Naive thymus-derived CD4-positive, alpha-beta T cell (primary cell): ENCODE data around the gene HLCS. TPM values are rescaled to one million over a fixed set of nuclear protein-coding genes. Genes with fewer than 3 reads are reported as not detected.

Experiments used
- ATAC-seq: fragments of 150-1000 bp; cut with Tn5 transposase; 2 replicates; pipeline ENCODE4 v1.10.0; 2021; ENCODE audit warnings: mild to moderate bottlenecking, moderate library complexity
- CTCF ChIA-PET: fragments of 350-600 bp; sonication (Branson Sonifier 250); formaldehyde crosslinking; loops from one replicate; lab custom pipeline; 2021; ENCODE audit warnings: antibody characterized with exemption; lab: Charles Lee
- POLR2A ChIA-PET: fragments of 350-600 bp; sonication (Branson Sonifier 250); formaldehyde crosslinking; loops from one replicate; lab custom pipeline; 2021; ENCODE audit warnings: antibody characterized with exemption, inconsistent platforms; lab: Charles Lee
- DNase-seq, 9 donors: peaks; one replicate each; pipeline versions ENCODE4 v3.0.0 to v3.0.0-alpha.2; 2020 to 2022; ENCODE audit warnings: mixed read lengths in 1 of 9
- H3K27ac ChIP-seq: one replicate; pipeline ENCODE4 v1.7.0; 2013; ENCODE audit warnings: mild to moderate bottlenecking, low read depth, low read length, moderate library complexity
- H3K27me3 ChIP-seq, 2 donors: one replicate each; pipeline ENCODE4 v1.7.0; 2013; ENCODE audit warnings: low read length in 2 of 2, mild to moderate bottlenecking in 2 of 2, moderate library complexity in 2 of 2; ENCODE audit not compliant: control insufficient read depth in 2 of 2, insufficient read depth in 2 of 2
- H3K36me3 ChIP-seq, 3 experiments: 1 replicate in 2 of 3; 2 replicates in 1 of 3; pipeline ENCODE4 v1.7.0; 2013; ENCODE audit warnings: low read length in 3 of 3, mild to moderate bottlenecking in 3 of 3, moderate library complexity in 1 of 3; ENCODE audit not compliant: insufficient read depth in 3 of 3, control insufficient read depth in 2 of 3
- H3K4me1 ChIP-seq, 2 donors: one replicate each; pipeline ENCODE4 v1.7.0; 2013; ENCODE audit warnings: low read length in 2 of 2, mild to moderate bottlenecking in 2 of 2, moderate library complexity in 1 of 2; ENCODE audit not compliant: control insufficient read depth in 2 of 2, insufficient read depth in 2 of 2
- H3K4me3 ChIP-seq: 2 replicates; pipeline ENCODE4 v1.7.0; 2013; ENCODE audit warnings: mild to moderate bottlenecking, low read length
- H3K9me3 ChIP-seq, 3 experiments: 1 replicate in 2 of 3; 2 replicates in 1 of 3; pipeline ENCODE4 v1.7.0; 2013; ENCODE audit warnings: low read length in 3 of 3; ENCODE audit not compliant: control insufficient read depth in 2 of 3
- H3K27ac Mint-ChIP-seq, 9 donors: one replicate each; pipeline ENCODE4 v1.8.0; 2020 to 2022; ENCODE audit warnings: mixed read lengths in 9 of 9, mild to moderate bottlenecking in 8 of 9, moderate library complexity in 5 of 9, inconsistent platforms in 2 of 9
- H3K27me3 Mint-ChIP-seq, 5 donors: one replicate each; pipeline ENCODE4 v1.8.0; 2021 to 2022; ENCODE audit warnings: mixed read lengths in 5 of 5, mild to moderate bottlenecking in 1 of 5
- H3K36me3 Mint-ChIP-seq, 5 donors: one replicate each; pipeline ENCODE4 v1.8.0; 2020 to 2022; ENCODE audit warnings: mixed read lengths in 5 of 5, mild to moderate bottlenecking in 3 of 5, inconsistent platforms in 1 of 5
- H3K4me1 Mint-ChIP-seq, 7 donors: one replicate each; pipeline ENCODE4 v1.8.0; 2020 to 2022; ENCODE audit warnings: mixed read lengths in 7 of 7, mild to moderate bottlenecking in 3 of 7, inconsistent platforms in 1 of 7
- H3K4me3 Mint-ChIP-seq, 10 donors: one replicate each; pipeline ENCODE4 v1.8.0; 2020 to 2022; ENCODE audit warnings: mild to moderate bottlenecking in 10 of 10, mixed read lengths in 10 of 10, moderate library complexity in 6 of 10, inconsistent platforms in 2 of 10
- H3K9me3 Mint-ChIP-seq, 11 donors: one replicate each; pipeline ENCODE4 v1.8.0; 2020 to 2022; ENCODE audit warnings: mixed read lengths in 11 of 11, mild to moderate bottlenecking in 4 of 11, inconsistent platforms in 1 of 11, moderate library complexity in 1 of 11
- intact Hi-C, 2 donors: fragments of 100-400 bp; cut with micrococcal nuclease; formaldehyde crosslinking; loops; one replicate each; pipeline ENCODE4 v1.15.1; 2023
- polyA plus RNA-seq, 2 donors: library from polyadenylated mRNA; unstranded; fragments of 300-500 nt; fragmentation: Illumina TruSeq; gene quantifications; one replicate each; pipeline ENCODE4 v1.2.3, GENCODE V29; 2021
- total RNA-seq, 6 experiments: library from RNA in 5 of 6; stranded (reverse) in 5 of 6; gene quantifications; 1 replicate in 5 of 6; 2 replicates in 1 of 6; pipeline ENCODE4 v1.2.3 and lab custom pipeline; 2021 to 2026

HLCS gene
- total and polyA plus RNA-seq, 7 experiments from 2014 or later: 7.0 to 19.3 (median 9.0) TPM

- H3K27me3 Mint-ChIP-seq: peaks cover 5 to 34% (median 14%) of the 10 kb centered on the region in 5 donors
- no peak overlapping the region for H3K4me3 Mint-ChIP-seq
These were observed 241.8 kb downstream of the HLCS start for GRCh38 chr21:36724660-36725059.

GRCh38 chr21:36723371-36723881 is 243.0 kb downstream of the HLCS start:
- H3K4me1 Mint-ChIP-seq: no peaks in the 10 kb centered on the region
- no peak overlapping the region for H3K27ac Mint-ChIP-seq
- no peak for DNase-seq
- H3K36me3 Mint-ChIP-seq: peaks cover 0 to 3% (median 0%) of the 10 kb centered on the region in 5 donors
- peaks cover 9 to 39% (median 22%) of the 10 kb centered on the region in 5 donors for H3K27me3 Mint-ChIP-seq
- H3K9me3 Mint-ChIP-seq: no peaks in the 10 kb centered on the region
- Histone ChIP-seq H3K4me3 (no peak overlapping the region), H3K4me1 (no peaks in the 10 kb centered on the region), H3K9me3 (no peaks in the 10 kb centered on the region), H3K27me3 (peaks cover 0 to 4% of the 10 kb centered on the region in 2 donors), H3K36me3 (no peaks in the 10 kb centered on the region), H3K27ac (no peak overlapping the region)
- ChIA-PET POLR2A (no interaction called here), CTCF (no interaction called here)
- no peak for ATAC-seq
- H3K4me3 Mint-ChIP-seq: no peak overlapping the region
- intact Hi-C loops: no loop called here

More at GRCh38 chr21:36724660-36725059, 241.8 kb downstream of the HLCS start:
- intact Hi-C loops: no loop called here
- H3K9me3 ChIP-seq: no peaks in the 10 kb centered on the region
- Mint-ChIP-seq H3K9me3 (no peaks in the 10 kb centered on the region), H3K4me1 (no peaks in the 10 kb centered on the region), H3K27ac (no peak overlapping the region), H3K36me3 (no peaks in the 10 kb centered on the region)
- DNase-seq: no peak
- H3K27me3 ChIP-seq: peaks cover 0 to 4% of the 10 kb centered on the region in 2 donors
- no peaks in the 10 kb centered on the region for H3K36me3 ChIP-seq
- ATAC-seq: no peak
- H3K27ac ChIP-seq: no peak overlapping the region
- CTCF ChIA-PET: no interaction called here
- no peak overlapping the region for H3K4me3 ChIP-seq
- POLR2A ChIA-PET: no interaction called here
- H3K4me1 ChIP-seq: no peaks in the 10 kb centered on the region

GRCh38 chr21:36722370-36723368 is 243.8 kb downstream of the HLCS start:
- ChIA-PET CTCF (no interaction called here), POLR2A (no interaction called here)
- Mint-ChIP-seq H3K27me3 (peaks cover 14 to 46% (median 26%) of the 10 kb centered on the region in 5 donors), H3K4me3 (no peak overlapping the region), H3K27ac (no peak overlapping the region), H3K9me3 (no peaks in the 10 kb centered on the region), H3K4me1 (no peaks in the 10 kb centered on the region), H3K36me3 (peaks cover 0 to 3% (median 0%) of the 10 kb centered on the region in 5 donors)
- H3K36me3 ChIP-seq: no peaks in the 10 kb centered on the region
- peaks cover 0 to 4% of the 10 kb centered on the region in 2 donors for H3K27me3 ChIP-seq
- DNase-seq: no peak
- no peak overlapping the region for H3K27ac ChIP-seq
- intact Hi-C loops: no loop called here
- no peak overlapping the region for H3K4me3 ChIP-seq
- no peak for ATAC-seq
- H3K4me1 ChIP-seq: no peaks in the 10 kb centered on the region
- no peaks in the 10 kb centered on the region for H3K9me3 ChIP-seq

GRCh38 chr21:36721817-36722216 is 244.7 kb downstream of the HLCS start:
- Histone ChIP-seq H3K27ac (no peak overlapping the region), H3K4me3 (no peak overlapping the region), H3K4me1 (no peaks in the 10 kb centered on the region), H3K36me3 (no peaks in the 10 kb centered on the region), H3K9me3 (no peaks in the 10 kb centered on the region), H3K27me3 (peaks cover 0 to 4% of the 10 kb centered on the region in 2 donors)
- Mint-ChIP-seq H3K27me3 (peaks cover 18 to 50% (median 29%) of the 10 kb centered on the region in 5 donors), H3K36me3 (peaks cover 0 to 3% (median 0%) of the 10 kb centered on the region in 5 donors), H3K27ac (no peak overlapping the region), H3K4me3 (no peak overlapping the region), H3K9me3 (no peaks in the 10 kb centered on the region), H3K4me1 (no peaks in the 10 kb centered on the region)
- POLR2A ChIA-PET: no interaction called here
- no peak for ATAC-seq
- CTCF ChIA-PET: no interaction called here
- DNase-seq: no peak
- intact Hi-C loops: no loop called here

GRCh38 chr21:36719614-36720013 is 246.9 kb downstream of the HLCS start:
- Mint-ChIP-seq H3K27me3 (peaks cover 39 to 65% (median 51%) of the 10 kb centered on the region in 5 donors), H3K9me3 (no peaks in the 10 kb centered on the region), H3K4me3 (no peak overlapping the region), H3K36me3 (peaks cover 0 to 3% (median 0%) of the 10 kb centered on the region in 5 donors), H3K27ac (no peak overlapping the region), H3K4me1 (no peaks in the 10 kb centered on the region)
- Histone ChIP-seq H3K27me3 (peaks cover 0 to 7% of the 10 kb centered on the region in 2 donors), H3K27ac (no peak overlapping the region), H3K9me3 (no peaks in the 10 kb centered on the region), H3K36me3 (no peaks in the 10 kb centered on the region), H3K4me3 (no peak overlapping the region), H3K4me1 (no peaks in the 10 kb centered on the region)
- ATAC-seq: no peak
- ChIA-PET POLR2A (no interaction called here), CTCF (no interaction called here)
- DNase-seq: no peak
- intact Hi-C loops: no loop called here

- intact Hi-C loops: no loop called here
- ATAC-seq: no peak
- Mint-ChIP-seq H3K4me3 (no peak overlapping the region), H3K4me1 (no peaks in the 10 kb centered on the region), H3K27ac (no peak overlapping the region), H3K36me3 (peaks cover 0 to 3% (median 0%) of the 10 kb centered on the region in 5 donors), H3K9me3 (peaks cover 0 to 2% (median 0%) of the 10 kb centered on the region in 11 donors), H3K27me3 (peaks cover 45 to 71% (median 56%) of the 10 kb centered on the region in 5 donors)
- POLR2A ChIA-PET: no interaction called here
- Histone ChIP-seq H3K36me3 (no peaks in the 10 kb centered on the region), H3K27me3 (peaks cover 0 to 7% of the 10 kb centered on the region in 2 donors), H3K4me3 (no peak overlapping the region), H3K9me3 (no peaks in the 10 kb centered on the region), H3K27ac (no peak overlapping the region), H3K4me1 (no peaks in the 10 kb centered on the region)
- DNase-seq: no peak
- CTCF ChIA-PET: no interaction called here
These were observed 247.4 kb downstream of the HLCS start for GRCh38 chr21:36718951-36719501.
